ENCODE results near the gene HES5. TPM values are rescaled to one million over a fixed set of nuclear protein-coding genes. Genes with fewer than 3 reads are reported as not detected.

HES5 gene
- total RNA-seq, 3 donors from 2014 or later: 1.3 to 7.8 (median 1.6) TPM

GRCh38 chr1:2498648-2499047 is 31.4 kb downstream of the HES5 start:
- no peaks in the 10 kb centered on the region for H3K36me3 ChIP-seq (ENCODE audit: low read depth)
- H3K4me3 ChIP-seq: no peak overlapping the region
- intact Hi-C loops (cut with DNase I, micrococcal nuclease): no loop called here
- ATAC-seq: no peak
- no peaks in the 10 kb centered on the region for H3K9me3 ChIP-seq
- H3K4me1 ChIP-seq (ENCODE audit: low read depth): no peaks in the 10 kb centered on the region
- TF ChIP-seq CTCF (IDR thresholded peaks at IDR 0.05): no peak
- DNase-seq: no peak

- ATAC-seq: no peak
- intact Hi-C loops (cut with DNase I, micrococcal nuclease): no loop called here
- H3K4me1 ChIP-seq (ENCODE audit: low read depth): no peaks in the 10 kb centered on the region
- H3K4me3 ChIP-seq: no peak overlapping the region
- H3K36me3 ChIP-seq (ENCODE audit: low read depth): no peaks in the 10 kb centered on the region
- DNase-seq: no peak
- no peak for TF ChIP-seq CTCF (IDR thresholded peaks at IDR 0.05)
- no peaks in the 10 kb centered on the region for H3K9me3 ChIP-seq
These were observed 32.2 kb downstream of the HES5 start for GRCh38 chr1:2497891-2498290.

GRCh38 chr1:2496746-2497145 is 33.3 kb downstream of the HES5 start:
- ATAC-seq: no peak
- no peaks in the 10 kb centered on the region for H3K36me3 ChIP-seq (ENCODE audit: low read depth)
- DNase-seq: no peak
- no peak for TF ChIP-seq CTCF (IDR thresholded peaks at IDR 0.05)
- intact Hi-C loops (cut with DNase I, micrococcal nuclease): no loop called here
- no peak overlapping the region for H3K4me3 ChIP-seq
- H3K9me3 ChIP-seq: no peaks in the 10 kb centered on the region
- no peaks in the 10 kb centered on the region for H3K4me1 ChIP-seq (ENCODE audit: low read depth)

GRCh38 chr1:2496087-2496622 is 33.9 kb downstream of the HES5 start:
- intact Hi-C loops (cut with DNase I, micrococcal nuclease): no loop called here
- no peak for TF ChIP-seq CTCF (IDR thresholded peaks at IDR 0.05)
- H3K36me3 ChIP-seq (ENCODE audit: low read depth): no peaks in the 10 kb centered on the region
- H3K4me1 ChIP-seq (ENCODE audit: low read depth): no peaks in the 10 kb centered on the region
- ATAC-seq (peak; percentile 34), DNase-seq (peak in 1 of 3 donors; percentile 68)
- no peaks in the 10 kb centered on the region for H3K9me3 ChIP-seq
- H3K4me3 ChIP-seq: no peak overlapping the region

DNA sequence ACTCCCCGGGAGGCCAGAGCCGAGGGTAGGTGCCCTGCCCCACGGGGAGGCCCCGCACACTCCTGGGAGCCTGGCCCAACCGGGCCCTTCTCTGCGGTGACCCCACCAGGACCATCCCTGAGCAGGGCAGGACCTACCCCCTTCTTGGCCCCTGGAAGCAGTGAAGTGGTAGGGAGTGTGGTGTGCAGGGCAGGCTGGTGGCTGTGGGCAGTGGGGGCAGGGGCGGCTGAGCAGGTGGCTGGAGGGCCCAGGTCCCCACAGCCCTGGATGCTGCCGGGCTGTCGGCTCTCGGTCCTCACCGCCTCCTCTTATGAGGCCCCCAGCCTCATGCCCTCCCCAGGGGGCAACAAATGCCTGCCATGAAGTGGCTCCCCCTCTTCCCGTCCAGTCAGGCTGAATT is 34.5 kb downstream of the HES5 start:
- Histone ChIP-seq H3K4me1 (ENCODE audit: low read depth) (no peaks in the 10 kb centered on the region), H3K9me3 (no peaks in the 10 kb centered on the region), H3K36me3 (ENCODE audit: low read depth) (no peaks in the 10 kb centered on the region), H3K4me3 (no peak overlapping the region)
- TF ChIP-seq CTCF (IDR thresholded peaks at IDR 0.05): no peak
- intact Hi-C loops (cut with DNase I, micrococcal nuclease): no loop called here
- no peak for DNase-seq
- ATAC-seq: no peak

DNA sequence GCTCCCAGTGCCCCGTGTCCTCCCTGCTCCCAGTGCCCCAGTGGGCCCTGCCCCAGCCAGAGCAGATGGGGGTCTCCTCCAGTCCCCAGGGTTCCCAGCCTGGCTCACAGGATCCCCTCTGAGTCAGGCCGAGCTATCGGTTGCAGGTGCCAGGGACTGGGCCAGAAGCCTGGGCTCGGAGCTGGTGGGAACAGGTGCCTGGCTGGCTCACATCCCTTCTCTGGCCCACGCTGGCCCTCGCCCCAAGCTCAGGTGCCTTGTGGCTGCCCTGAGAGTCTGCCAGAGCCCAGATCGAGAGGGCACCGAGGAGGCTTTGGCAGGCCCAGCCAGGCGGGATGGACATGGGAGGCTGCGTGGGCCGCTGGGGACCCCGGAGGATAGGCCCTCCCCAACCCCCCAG is 35.0 kb downstream of the HES5 start:
- Histone ChIP-seq H3K36me3 (ENCODE audit: low read depth) (no peaks in the 10 kb centered on the region), H3K9me3 (no peaks in the 10 kb centered on the region), H3K4me3 (no peak overlapping the region), H3K4me1 (ENCODE audit: low read depth) (no peaks in the 10 kb centered on the region)
- no peak for TF ChIP-seq CTCF (IDR thresholded peaks at IDR 0.05)
- ATAC-seq: no peak
- intact Hi-C loops (cut with DNase I, micrococcal nuclease): no loop called here
- DNase-seq: no peak
